ENCODE data around the gene PABPN1. TPM values are rescaled to one million over a fixed set of nuclear protein-coding genes. Genes with fewer than 3 reads are reported as not detected.
A peak's percentile ranks its signal among the peaks of the same experiment; 100 is the strongest.

The PABPN1 gene
- total and polyA plus RNA-seq, 2 of the 13 experiments (the other 11 are each of a cell fraction or from before 2014, with no cell fraction given): 233 to 524 TPM

DNA sequence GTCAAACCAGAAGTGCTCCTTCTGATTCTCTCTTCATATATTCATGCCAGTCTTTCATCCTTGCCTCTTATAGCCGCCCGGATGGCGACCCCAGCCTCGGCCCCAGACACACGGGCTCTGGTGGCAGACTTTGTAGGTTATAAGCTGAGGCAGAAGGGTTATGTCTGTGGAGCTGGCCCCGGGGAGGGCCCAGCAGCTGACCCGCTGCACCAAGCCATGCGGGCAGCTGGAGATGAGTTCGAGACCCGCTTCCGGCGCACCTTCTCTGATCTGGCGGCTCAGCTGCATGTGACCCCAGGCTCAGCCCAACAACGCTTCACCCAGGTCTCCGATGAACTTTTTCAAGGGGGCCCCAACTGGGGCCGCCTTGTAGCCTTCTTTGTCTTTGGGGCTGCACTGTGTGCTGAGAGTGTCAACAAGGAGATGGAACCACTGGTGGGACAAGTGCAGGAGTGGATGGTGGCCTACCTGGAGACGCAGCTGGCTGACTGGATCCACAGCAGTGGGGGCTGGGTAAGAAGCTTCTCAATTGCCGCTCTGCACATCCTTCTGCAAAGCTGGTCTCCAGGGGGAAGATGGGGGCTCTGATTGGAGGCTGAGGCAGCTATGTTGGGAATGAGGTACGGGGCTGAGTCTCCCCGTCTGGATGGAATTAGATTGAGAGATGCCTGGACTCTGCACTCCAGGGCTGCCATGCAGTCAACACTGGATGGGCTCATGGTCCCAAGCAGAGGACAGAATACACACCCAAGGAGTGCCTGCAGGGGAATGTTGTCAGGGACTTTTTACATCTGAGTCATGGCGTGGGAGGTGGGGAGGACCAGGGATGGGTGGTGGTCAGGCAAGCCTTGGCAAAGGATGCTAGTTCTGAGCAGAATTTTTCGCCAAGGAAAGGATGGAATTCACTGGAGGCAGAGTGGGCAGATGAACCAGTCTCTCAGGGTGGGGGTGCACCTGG lies 13.3 kb upstream of the PABPN1 start (continued):
- TF ChIP-seq ZNF766 (CRISPR knock-in tag; IDR thresholded peaks at IDR 0.05; ENCODE audit: borderline replicate concordance) (no peak; the same call in 1 of the 2 replicates), POLR2G (IDR thresholded peaks at IDR 0.05; ENCODE audit: low read depth, low read length) (no peak), PATZ1 (CRISPR knock-in tag; IDR thresholded peaks at IDR 0.05) (0 out of 2 replicates have a peak, but pooled peaks have one; percentile 19), ZNF33A (CRISPR knock-in tag; IDR thresholded peaks at IDR 0.05; ENCODE audit: borderline replicate concordance) (no peak), AFF4 (CRISPR knock-in tag; IDR thresholded peaks at IDR 0.05) (no peak), HMGA1 (CRISPR knock-in tag; conservative IDR thresholded peaks at IDR 0.05) (no peak), CC2D1A (CRISPR knock-in tag; IDR thresholded peaks at IDR 0.05) (peak; percentile 61; the same call in 1 of the 2 replicates)
- TF ChIP-seq, protein P1, sequence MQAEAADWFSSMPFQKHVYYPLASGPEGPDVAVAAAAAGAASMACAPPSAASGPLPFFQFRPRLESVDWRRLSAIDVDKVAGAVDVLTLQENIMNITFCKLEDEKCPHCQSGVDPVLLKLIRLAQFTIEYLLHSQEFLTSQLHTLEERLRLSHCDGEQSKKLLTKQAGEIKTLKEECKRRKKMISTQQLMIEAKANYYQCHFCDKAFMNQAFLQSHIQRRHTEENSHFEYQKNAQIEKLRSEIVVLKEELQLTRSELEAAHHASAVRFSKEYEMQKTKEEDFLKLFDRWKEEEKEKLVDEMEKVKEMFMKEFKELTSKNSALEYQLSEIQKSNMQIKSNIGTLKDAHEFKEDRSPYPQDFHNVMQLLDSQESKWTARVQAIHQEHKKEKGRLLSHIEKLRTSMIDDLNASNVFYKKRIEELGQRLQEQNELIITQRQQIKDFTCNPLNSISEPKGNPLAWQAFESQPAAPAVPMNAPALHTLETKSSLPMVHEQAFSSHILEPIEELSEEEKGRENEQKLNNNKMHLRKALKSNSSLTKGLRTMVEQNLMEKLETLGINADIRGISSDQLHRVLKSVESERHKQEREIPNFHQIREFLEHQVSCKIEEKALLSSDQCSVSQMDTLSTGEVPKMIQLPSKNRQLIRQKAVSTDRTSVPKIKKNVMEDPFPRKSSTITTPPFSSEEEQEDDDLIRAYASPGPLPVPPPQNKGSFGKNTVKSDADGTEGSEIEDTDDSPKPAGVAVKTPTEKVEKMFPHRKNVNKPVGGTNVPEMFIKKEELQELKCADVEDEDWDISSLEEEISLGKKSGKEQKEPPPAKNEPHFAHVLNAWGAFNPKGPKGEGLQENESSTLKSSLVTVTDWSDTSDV (CRISPR knock-in tag; IDR thresholded peaks at IDR 0.05): no peak
- TF ChIP-seq, protein P2, sequence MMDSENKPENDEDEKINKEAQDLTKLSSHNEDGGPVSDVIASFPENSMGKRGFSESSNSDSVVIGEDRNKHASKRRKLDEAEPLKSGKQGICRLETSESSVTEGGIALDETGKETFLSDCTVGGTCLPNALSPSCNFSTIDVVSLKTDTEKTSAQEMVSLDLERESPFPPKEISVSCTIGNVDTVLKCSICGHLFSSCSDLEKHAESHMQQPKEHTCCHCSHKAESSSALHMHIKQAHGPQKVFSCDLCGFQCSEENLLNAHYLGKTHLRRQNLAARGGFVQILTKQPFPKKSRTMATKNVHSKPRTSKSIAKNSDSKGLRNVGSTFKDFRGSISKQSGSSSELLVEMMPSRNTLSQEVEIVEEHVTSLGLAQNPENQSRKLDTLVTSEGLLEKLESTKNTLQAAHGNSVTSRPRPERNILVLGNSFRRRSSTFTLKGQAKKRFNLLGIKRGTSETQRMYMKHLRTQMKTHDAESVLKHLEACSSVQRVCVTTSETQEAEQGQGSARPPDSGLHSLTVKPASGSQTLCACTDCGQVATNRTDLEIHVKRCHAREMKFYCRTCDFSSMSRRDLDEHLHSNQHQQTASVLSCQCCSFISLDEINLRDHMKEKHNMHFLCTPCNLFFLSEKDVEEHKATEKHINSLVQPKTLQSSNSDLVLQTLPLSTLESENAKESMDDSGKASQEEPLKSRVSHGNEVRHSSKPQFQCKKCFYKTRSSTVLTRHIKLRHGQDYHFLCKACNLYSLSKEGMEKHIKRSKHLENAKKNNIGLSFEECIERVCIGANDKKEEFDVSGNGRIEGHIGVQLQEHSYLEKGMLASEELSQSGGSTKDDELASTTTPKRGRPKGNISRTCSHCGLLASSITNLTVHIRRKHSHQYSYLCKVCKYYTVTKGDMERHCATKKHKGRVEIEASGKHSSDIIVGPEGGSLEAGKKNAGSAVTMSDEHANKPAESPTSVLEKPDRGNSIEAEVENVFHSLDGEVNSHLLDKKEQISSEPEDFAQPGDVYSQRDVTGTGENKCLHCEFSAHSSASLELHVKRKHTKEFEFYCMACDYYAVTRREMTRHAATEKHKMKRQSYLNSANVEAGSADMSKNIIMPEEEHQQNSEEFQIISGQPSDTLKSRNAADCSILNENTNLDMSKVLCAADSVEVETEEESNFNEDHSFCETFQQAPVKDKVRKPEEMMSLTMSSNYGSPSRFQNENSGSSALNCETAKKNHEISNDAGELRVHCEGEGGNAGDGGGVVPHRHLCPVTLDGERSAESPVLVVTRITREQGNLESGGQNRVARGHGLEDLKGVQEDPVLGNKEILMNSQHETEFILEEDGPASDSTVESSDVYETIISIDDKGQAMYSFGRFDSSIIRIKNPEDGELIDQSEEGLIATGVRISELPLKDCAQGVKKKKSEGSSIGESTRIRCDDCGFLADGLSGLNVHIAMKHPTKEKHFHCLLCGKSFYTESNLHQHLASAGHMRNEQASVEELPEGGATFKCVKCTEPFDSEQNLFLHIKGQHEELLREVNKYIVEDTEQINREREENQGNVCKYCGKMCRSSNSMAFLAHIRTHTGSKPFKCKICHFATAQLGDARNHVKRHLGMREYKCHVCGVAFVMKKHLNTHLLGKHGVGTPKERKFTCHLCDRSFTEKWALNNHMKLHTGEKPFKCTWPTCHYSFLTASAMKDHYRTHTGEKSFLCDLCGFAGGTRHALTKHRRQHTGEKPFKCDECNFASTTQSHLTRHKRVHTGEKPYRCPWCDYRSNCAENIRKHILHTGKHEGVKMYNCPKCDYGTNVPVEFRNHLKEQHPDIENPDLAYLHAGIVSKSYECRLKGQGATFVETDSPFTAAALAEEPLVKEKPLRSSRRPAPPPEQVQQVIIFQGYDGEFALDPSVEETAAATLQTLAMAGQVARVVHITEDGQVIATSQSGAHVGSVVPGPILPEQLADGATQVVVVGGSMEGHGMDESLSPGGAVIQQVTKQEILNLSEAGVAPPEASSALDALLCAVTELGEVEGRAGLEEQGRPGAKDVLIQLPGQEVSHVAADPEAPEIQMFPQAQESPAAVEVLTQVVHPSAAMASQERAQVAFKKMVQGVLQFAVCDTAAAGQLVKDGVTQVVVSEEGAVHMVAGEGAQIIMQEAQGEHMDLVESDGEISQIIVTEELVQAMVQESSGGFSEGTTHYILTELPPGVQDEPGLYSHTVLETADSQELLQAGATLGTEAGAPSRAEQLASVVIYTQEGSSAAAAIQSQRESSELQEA (CRISPR knock-in tag; IDR thresholded peaks at IDR 0.05; ENCODE audit: not compliant biosample characterization): no peak
